Measurements from ENCODE around the gene CRADD.

Gene CRADD

DNA sequence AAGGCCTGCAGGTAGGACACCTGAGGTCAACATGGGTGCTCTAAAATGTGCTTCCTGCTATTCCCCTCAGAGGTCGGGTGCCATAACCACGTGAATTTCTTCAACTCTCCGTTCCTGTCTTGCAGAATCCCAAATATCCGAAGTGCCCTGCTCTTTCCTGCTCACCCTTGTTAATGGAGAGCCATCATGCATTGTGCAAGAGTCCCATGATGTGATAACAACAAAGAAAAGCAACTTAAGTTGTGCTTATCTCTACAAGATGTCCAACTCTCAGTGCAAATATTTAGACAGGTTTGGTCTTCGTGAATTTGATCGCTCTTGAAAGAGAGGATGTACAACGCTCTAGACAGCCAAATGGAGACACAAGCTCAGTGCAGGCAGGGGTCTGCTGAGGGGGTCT, 260.6 kb downstream of the CRADD start:
- 89% methylated on average over 7 of the region's 7 CpGs for WGBS

GRCh38 chr12:93938317-93938716, 261.1 kb downstream of the CRADD start:
- H3K36me3 ChIP-seq (ENCODE audit: insufficient read depth, low read length), result no peaks in the 10 kb centered on the region
- 91% methylated on average over 3 of the region's 3 CpGs for WGBS
- H3K27ac ChIP-seq (ENCODE audit: low read depth, low read length), result no peak overlapping the region
- no peaks in the 10 kb centered on the region for H3K27me3 ChIP-seq (ENCODE audit: insufficient read depth, low read length)
- H3K4me1 ChIP-seq (ENCODE audit: insufficient read depth, low read length), result peaks cover 10% of the 10 kb centered on the region
- H3K4me3 ChIP-seq (ENCODE audit: low read length), result no peak overlapping the region
- no peak overlapping the region for H3K9ac ChIP-seq (ENCODE audit: low read depth, low read length)
- peaks cover 19% of the 10 kb centered on the region for H3K9me3 ChIP-seq (ENCODE audit: insufficient read depth, low read depth, low read length)

More for the DNA sequence above, 260.6 kb downstream of the CRADD start:
- Histone ChIP-seq H3K4me3 (ENCODE audit: low read length) (no peak overlapping the region), H3K36me3 (ENCODE audit: insufficient read depth, low read length) (no peaks in the 10 kb centered on the region), H3K27me3 (ENCODE audit: insufficient read depth, low read length) (no peaks in the 10 kb centered on the region), H3K27ac (ENCODE audit: low read depth, low read length) (no peak overlapping the region), H3K4me1 (ENCODE audit: insufficient read depth, low read length) (peaks cover 12% of the 10 kb centered on the region), H3K9ac (ENCODE audit: low read depth, low read length) (no peak overlapping the region), H3K9me3 (ENCODE audit: insufficient read depth, low read depth, low read length) (peaks cover 19% of the 10 kb centered on the region)

- Histone ChIP-seq H3K27ac (ENCODE audit: low read depth, low read length) (no peak overlapping the region), H3K36me3 (ENCODE audit: insufficient read depth, low read length) (no peaks in the 10 kb centered on the region), H3K9ac (ENCODE audit: low read depth, low read length) (no peak overlapping the region), H3K27me3 (ENCODE audit: insufficient read depth, low read length) (no peaks in the 10 kb centered on the region), H3K4me3 (ENCODE audit: low read length) (no peak overlapping the region), H3K9me3 (ENCODE audit: insufficient read depth, low read depth, low read length) (peaks cover 19% of the 10 kb centered on the region), H3K4me1 (ENCODE audit: insufficient read depth, low read length) (peaks cover 4% of the 10 kb centered on the region)
- 98% methylated on average over 2 of the region's 2 CpGs for WGBS
Measured at GRCh38 chr12:93938931-93939330, 261.8 kb downstream of the CRADD start.

- H3K9me3 ChIP-seq (ENCODE audit: insufficient read depth, low read depth, low read length), result peaks cover 16% of the 10 kb centered on the region
- no peak overlapping the region for H3K9ac ChIP-seq (ENCODE audit: low read depth, low read length)
- H3K36me3 ChIP-seq (ENCODE audit: insufficient read depth, low read length), result no peaks in the 10 kb centered on the region
- no peak overlapping the region for H3K4me3 ChIP-seq (ENCODE audit: low read length)
- H3K27ac ChIP-seq (ENCODE audit: low read depth, low read length), result no peak overlapping the region
- no peaks in the 10 kb centered on the region for H3K4me1 ChIP-seq (ENCODE audit: insufficient read depth, low read length)
- 88% methylated on average over 6 of the region's 7 CpGs for WGBS
- H3K27me3 ChIP-seq (ENCODE audit: insufficient read depth, low read length), result no peaks in the 10 kb centered on the region
Measured at GRCh38 chr12:93939641-93940325, 262.6 kb downstream of the CRADD start.

GRCh38 chr12:93943780-93944179, 266.6 kb downstream of the CRADD start:
- H3K36me3 ChIP-seq (ENCODE audit: insufficient read depth, low read length), result no peaks in the 10 kb centered on the region
- no peak overlapping the region for H3K4me3 ChIP-seq (ENCODE audit: low read length)
- no peak overlapping the region for H3K27ac ChIP-seq (ENCODE audit: low read depth, low read length)
- WGBS, result 79% methylated on average over 2 of the region's 2 CpGs
- no peaks in the 10 kb centered on the region for H3K9me3 ChIP-seq (ENCODE audit: insufficient read depth, low read depth, low read length)
- H3K9ac ChIP-seq (ENCODE audit: low read depth, low read length), result no peak overlapping the region
- H3K27me3 ChIP-seq (ENCODE audit: insufficient read depth, low read length), result no peaks in the 10 kb centered on the region
- peaks cover 6% of the 10 kb centered on the region; the same call in 1 of the 2 replicates for H3K4me1 ChIP-seq (ENCODE audit: insufficient read depth, low read length)

DNA sequence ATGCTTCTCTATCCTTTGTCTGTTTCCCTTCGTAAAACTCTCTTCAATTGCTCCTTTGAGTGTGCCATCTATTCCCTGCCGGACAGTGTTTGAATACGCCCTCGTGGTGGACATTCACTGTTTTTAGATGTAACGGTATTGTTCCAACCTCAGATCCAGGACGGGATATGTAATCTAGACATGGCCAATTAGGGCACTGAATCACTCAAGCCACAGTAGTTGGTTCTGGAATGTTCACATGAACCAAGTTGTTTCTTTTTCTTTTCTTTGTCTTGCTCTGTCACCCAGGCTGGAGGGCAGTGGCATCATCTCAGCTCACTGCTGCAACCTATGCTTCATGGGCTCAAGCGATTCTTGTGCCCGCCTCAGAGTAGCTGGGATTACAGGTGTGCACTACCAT, 267.0 kb downstream of the CRADD start:
- Histone ChIP-seq H3K36me3 (ENCODE audit: insufficient read depth, low read length) (no peaks in the 10 kb centered on the region), H3K27me3 (ENCODE audit: insufficient read depth, low read length) (no peaks in the 10 kb centered on the region), H3K4me1 (ENCODE audit: insufficient read depth, low read length) (peaks cover 6% of the 10 kb centered on the region; the same call in 1 of the 2 replicates), H3K9me3 (ENCODE audit: insufficient read depth, low read depth, low read length) (no peaks in the 10 kb centered on the region), H3K4me3 (ENCODE audit: low read length) (no peak overlapping the region), H3K9ac (ENCODE audit: low read depth, low read length) (no peak overlapping the region), H3K27ac (ENCODE audit: low read depth, low read length) (no peak overlapping the region)
- WGBS, result 85% methylated on average over 8 of the region's 8 CpGs
